ENCODE data around the gene NTN3.
"Not testable (repeated sequence)": the region's sequence is repeated elsewhere in the genome, so short reads cannot be mapped to it uniquely, and the experiment has no call there.

NTN3 gene

GRCh38 chr16:2477327-2477726 lies 6.2 kb downstream of the NTN3 start:
- DNase-seq (ENCODE audit: low read depth in 4 of 4, low spot score in 1 of 4): no peak

- DNase-seq (ENCODE audit: low read depth in 4 of 4, low spot score in 1 of 4): no peak
Measured at GRCh38 chr16:2478279-2478678, 7.2 kb downstream of the NTN3 start.

GRCh38 chr16:2479996-2480395 lies 8.9 kb downstream of the NTN3 start:
- not testable (repeated sequence) for DNase-seq (ENCODE audit: low read depth in 4 of 4, low spot score in 1 of 4)

- DNase-seq (ENCODE audit: low read depth in 4 of 4, low spot score in 1 of 4): no peak
Measured at GRCh38 chr16:2480948-2481347, 9.9 kb downstream of the NTN3 start.

GRCh38 chr16:2481676-2482075 lies 10.6 kb downstream of the NTN3 start:
- no peak for DNase-seq (ENCODE audit: low read depth in 4 of 4, low spot score in 1 of 4)

GRCh38 chr16:2482249-2482648 lies 11.2 kb downstream of the NTN3 start:
- DNase-seq (ENCODE audit: low read depth in 4 of 4, low spot score in 1 of 4): no peak

GRCh38 chr16:2482708-2483534 lies 11.8 kb downstream of the NTN3 start:
- no peak for DNase-seq (ENCODE audit: low read depth in 4 of 4, low spot score in 1 of 4)

GRCh38 chr16:2483939-2484897 lies 13.1 kb downstream of the NTN3 start:
- DNase-seq (ENCODE audit: low read depth in 4 of 4, low spot score in 1 of 4): no peak

GRCh38 chr16:2484898-2485508 lies 13.9 kb downstream of the NTN3 start:
- DNase-seq (ENCODE audit: low read depth in 4 of 4, low spot score in 1 of 4): no peak

- no peak for DNase-seq (ENCODE audit: low read depth in 4 of 4, low spot score in 1 of 4)
Measured at GRCh38 chr16:2485811-2486507, 14.9 kb downstream of the NTN3 start.

GRCh38 chr16:2486645-2487516 lies 15.8 kb downstream of the NTN3 start:
- peak; percentile 30 to 60 (median 48) for DNase-seq (ENCODE audit: low read depth in 4 of 4, low spot score in 1 of 4)

GRCh38 chr16:2487517-2487842 lies 16.4 kb downstream of the NTN3 start:
- no peak for DNase-seq (ENCODE audit: low read depth in 4 of 4, low spot score in 1 of 4)

- DNase-seq (ENCODE audit: low read depth in 4 of 4, low spot score in 1 of 4): no peak
Measured at GRCh38 chr16:2487903-2488531, 16.9 kb downstream of the NTN3 start.

GRCh38 chr16:2489581-2489980 lies 18.5 kb downstream of the NTN3 start:
- no peak for DNase-seq (ENCODE audit: low read depth in 4 of 4, low spot score in 1 of 4)

- no peak for DNase-seq (ENCODE audit: low read depth in 4 of 4, low spot score in 1 of 4)
Measured at GRCh38 chr16:2490190-2491105, 19.4 kb downstream of the NTN3 start.

- DNase-seq (ENCODE audit: low read depth in 4 of 4, low spot score in 1 of 4): no peak
Measured at GRCh38 chr16:2492292-2492691, 21.2 kb downstream of the NTN3 start.

- no peak for DNase-seq (ENCODE audit: low read depth in 4 of 4, low spot score in 1 of 4)
Measured at GRCh38 chr16:2493605-2494004, 22.5 kb downstream of the NTN3 start.

- no peak for DNase-seq (ENCODE audit: low read depth in 4 of 4, low spot score in 1 of 4)
Measured at GRCh38 chr16:2494616-2495015, 23.5 kb downstream of the NTN3 start.

GRCh38 chr16:2495041-2495440 lies 23.9 kb downstream of the NTN3 start:
- no peak for DNase-seq (ENCODE audit: low read depth in 4 of 4, low spot score in 1 of 4)

All from stimulated activated CD4-positive, alpha-beta T cell treated with anti-CD3 and anti-CD28 coated beads, Interleukin-1b, Interleukin-23, amount 100 ng/mL, for 24 hours (primary cell).